SK-N-SH (cell line): ENCODE measurements around the gene FBXO21.

Experiments
- FOXM1 ChIP-seq: IDR thresholded peaks from 2 replicates; pipeline ENCODE4 v1.4.0; 2012; ENCODE audit warnings: low read depth, mild to moderate bottlenecking
- POLR2AphosphoS5 ChIP-seq: IDR thresholded peaks from 2 replicates; pipeline ENCODE4 v1.6.1; 2012; ENCODE audit warnings: low read depth, low read length
- RAD21 ChIP-seq: IDR thresholded peaks from 2 replicates; pipeline ENCODE4 v1.6.1; 2012; ENCODE audit warnings: mild to moderate bottlenecking, low read length
- TAF1 ChIP-seq: IDR thresholded peaks from 2 replicates; pipeline ENCODE4 v1.6.1; 2012; ENCODE audit warnings: low read depth, mild to moderate bottlenecking, low read length, moderate library complexity, borderline replicate concordance
- TCF12 ChIP-seq: IDR thresholded peaks from 2 replicates; pipeline ENCODE4 v1.4.0; 2012
- TF ChIP-seq, protein P1 (sequence below): fragments of 150-350 bp; IDR thresholded peaks from 2 replicates; pipeline ENCODE4 v1.6.1; 2016; ENCODE audit warnings: mild to moderate bottlenecking, low read depth, low read length
- TF ChIP-seq, protein P2 (sequence below): fragments of 200-600 bp; sonication (generic); IDR thresholded peaks from 2 replicates; pipeline ENCODE4 v1.6.1; 2017; ENCODE audit warnings: antibody characterized with exemption, mild to moderate bottlenecking, moderate library complexity

DNA sequence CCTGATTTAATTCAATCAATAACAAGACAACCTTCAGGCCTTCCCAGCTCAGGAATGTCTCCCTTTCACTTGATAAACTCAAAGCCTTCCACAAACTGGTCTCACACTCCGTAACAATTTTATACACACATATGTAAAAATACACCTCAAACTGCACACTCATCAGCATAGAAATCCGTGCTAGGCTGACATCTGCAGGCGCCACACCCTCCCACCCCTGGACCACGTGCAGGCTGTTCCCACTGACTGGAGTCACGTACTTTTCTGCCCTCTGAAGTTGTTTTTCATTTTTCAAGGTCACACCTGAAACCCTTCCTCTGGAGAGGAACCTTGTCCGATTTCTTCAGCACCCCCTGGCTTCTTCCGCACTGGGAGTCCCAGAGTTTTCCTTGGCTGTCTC lies 27.6 kb downstream of the FBXO21 start:
- TF ChIP-seq, protein P1, sequence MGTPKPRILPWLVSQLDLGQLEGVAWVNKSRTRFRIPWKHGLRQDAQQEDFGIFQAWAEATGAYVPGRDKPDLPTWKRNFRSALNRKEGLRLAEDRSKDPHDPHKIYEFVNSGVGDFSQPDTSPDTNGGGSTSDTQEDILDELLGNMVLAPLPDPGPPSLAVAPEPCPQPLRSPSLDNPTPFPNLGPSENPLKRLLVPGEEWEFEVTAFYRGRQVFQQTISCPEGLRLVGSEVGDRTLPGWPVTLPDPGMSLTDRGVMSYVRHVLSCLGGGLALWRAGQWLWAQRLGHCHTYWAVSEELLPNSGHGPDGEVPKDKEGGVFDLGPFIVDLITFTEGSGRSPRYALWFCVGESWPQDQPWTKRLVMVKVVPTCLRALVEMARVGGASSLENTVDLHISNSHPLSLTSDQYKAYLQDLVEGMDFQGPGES, result no peak
- TF ChIP-seq TAF1 (no peak), POLR2AphosphoS5 (no peak), TCF12 (no peak), FOXM1 (no peak), RAD21 (no peak)
- TF ChIP-seq, protein P2, sequence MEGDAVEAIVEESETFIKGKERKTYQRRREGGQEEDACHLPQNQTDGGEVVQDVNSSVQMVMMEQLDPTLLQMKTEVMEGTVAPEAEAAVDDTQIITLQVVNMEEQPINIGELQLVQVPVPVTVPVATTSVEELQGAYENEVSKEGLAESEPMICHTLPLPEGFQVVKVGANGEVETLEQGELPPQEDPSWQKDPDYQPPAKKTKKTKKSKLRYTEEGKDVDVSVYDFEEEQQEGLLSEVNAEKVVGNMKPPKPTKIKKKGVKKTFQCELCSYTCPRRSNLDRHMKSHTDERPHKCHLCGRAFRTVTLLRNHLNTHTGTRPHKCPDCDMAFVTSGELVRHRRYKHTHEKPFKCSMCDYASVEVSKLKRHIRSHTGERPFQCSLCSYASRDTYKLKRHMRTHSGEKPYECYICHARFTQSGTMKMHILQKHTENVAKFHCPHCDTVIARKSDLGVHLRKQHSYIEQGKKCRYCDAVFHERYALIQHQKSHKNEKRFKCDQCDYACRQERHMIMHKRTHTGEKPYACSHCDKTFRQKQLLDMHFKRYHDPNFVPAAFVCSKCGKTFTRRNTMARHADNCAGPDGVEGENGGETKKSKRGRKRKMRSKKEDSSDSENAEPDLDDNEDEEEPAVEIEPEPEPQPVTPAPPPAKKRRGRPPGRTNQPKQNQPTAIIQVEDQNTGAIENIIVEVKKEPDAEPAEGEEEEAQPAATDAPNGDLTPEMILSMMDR, result no peak
